Hematopoietic multipotent progenitor cell treated with erythropoietin and hydrocortisone succinate and interleukin-3 and kit ligand, for 6 days (in vitro differentiated cells): ENCODE measurements around the gene ARHGAP42.
"Not testable (repeated sequence)": the region's sequence is repeated elsewhere in the genome, so short reads cannot be mapped to it uniquely, and the experiment has no call there.

Experiments
- DNase-seq: peaks from one replicate; pipeline ENCODE4 v3.0.0-alpha.2; 2015

The ARHGAP42 gene

GRCh38 chr11:100687054-100687629 lies at the start of gene ARHGAP42:
TSS of gene ARHGAP42 (plus strand) at chr11:100687288. CDS start at chr11:100687679, 391 bp downstream.
- DNase-seq, result peak; percentile 69

- DNase-seq, result no peak
These were observed 49.4 kb upstream of the ARHGAP42 start for GRCh38 chr11:100637706-100638105.

GRCh38 chr11:100638648-100639047 lies 48.4 kb upstream of the ARHGAP42 start:
- no peak for DNase-seq

GRCh38 chr11:100639140-100639539 lies 47.9 kb upstream of the ARHGAP42 start:
- no peak for DNase-seq

- DNase-seq, result no peak
These were observed 47.0 kb upstream of the ARHGAP42 start for GRCh38 chr11:100640071-100640470.

- no peak for DNase-seq
These were observed 46.4 kb upstream of the ARHGAP42 start for GRCh38 chr11:100640646-100641045.

GRCh38 chr11:100641456-100641855 lies 45.6 kb upstream of the ARHGAP42 start:
- no peak for DNase-seq

- DNase-seq, result no peak
These were observed 40.5 kb upstream of the ARHGAP42 start for GRCh38 chr11:100646545-100646944.

- DNase-seq, result no peak
These were observed 39.2 kb upstream of the ARHGAP42 start for GRCh38 chr11:100647861-100648260.

- DNase-seq, result no peak
These were observed 23.5 kb upstream of the ARHGAP42 start for GRCh38 chr11:100663583-100663982.

- DNase-seq, result no peak
These were observed 23.1 kb upstream of the ARHGAP42 start for GRCh38 chr11:100663996-100664395.

- DNase-seq, result not testable (repeated sequence)
These were observed 20.3 kb upstream of the ARHGAP42 start for GRCh38 chr11:100666816-100667215.

GRCh38 chr11:100667449-100667848 lies 19.6 kb upstream of the ARHGAP42 start:
- no peak for DNase-seq

GRCh38 chr11:100670140-100670539 lies 16.9 kb upstream of the ARHGAP42 start:
- DNase-seq, result no peak

- DNase-seq, result no peak
These were observed 15.6 kb upstream of the ARHGAP42 start for GRCh38 chr11:100671471-100671870.

- no peak for DNase-seq
These were observed 14.5 kb upstream of the ARHGAP42 start for GRCh38 chr11:100672498-100673033.

GRCh38 chr11:100673063-100673462 lies 14.0 kb upstream of the ARHGAP42 start:
- DNase-seq, result no peak

GRCh38 chr11:100674212-100674611 lies 12.9 kb upstream of the ARHGAP42 start:
- no peak for DNase-seq

GRCh38 chr11:100675115-100675650 lies 11.9 kb upstream of the ARHGAP42 start:
- no peak for DNase-seq

- DNase-seq, result no peak
These were observed 10.2 kb upstream of the ARHGAP42 start for GRCh38 chr11:100676901-100677300.

GRCh38 chr11:100677796-100678195 lies 9.3 kb upstream of the ARHGAP42 start:
- no peak for DNase-seq

- DNase-seq, result no peak
These were observed 7.0 kb upstream of the ARHGAP42 start for GRCh38 chr11:100680070-100680469.

- peak; percentile 83 for DNase-seq
These were observed 6.0 kb upstream of the ARHGAP42 start for GRCh38 chr11:100681064-100681502.

GRCh38 chr11:100682247-100682969 lies 4.7 kb upstream of the ARHGAP42 start:
- DNase-seq, result peak; percentile 44
